IMR-90 (cell line): ENCODE results near the gene JAKMIP1. TPM values are rescaled to one million over a fixed set of nuclear protein-coding genes. Genes with fewer than 3 reads are reported as not detected.

Experiments used
- ATAC-seq: fragments of 200-7000 bp; cut with Tn5 transposase; 2 replicates; pipeline ENCODE4 v1.9.1; 2020; ENCODE audit warnings: low read depth, mild to moderate bottlenecking, moderate library complexity
- BruUV-seq: library from RNA; stranded (reverse); fragments of 400-500 nt; replicated peaks from 2 replicates; lab custom pipeline; 2021; lab: Mats Ljungman, UMichigan
- CTCF ChIA-PET: fragments of 300-600 bp; formaldehyde crosslinking; extraction: SDS; loops from one replicate; lab custom pipeline; 2021; ENCODE audit warnings: antibody characterized with exemption; lab: Yijun Ruan, JAX
- POLR2A ChIA-PET: fragments of 300-600 bp; sonication (Branson Sonifier 250); formaldehyde crosslinking; loops from one replicate; lab custom pipeline; 2022; ENCODE audit warnings: antibody characterized with exemption; ENCODE audit not compliant: unreplicated experiment; lab: Charles Lee
- DNase-seq: peaks from one replicate; pipeline ENCODE4 v3.0.0; 2013
- H2AFZ ChIP-seq: replicated peaks from 2 replicates; pipeline ENCODE3; 2013; ENCODE audit warnings: low read length, mild to moderate bottlenecking; ENCODE audit not compliant: poor library complexity
- H2AK5ac ChIP-seq: 2 replicates; pipeline ENCODE4 v1.6.1; 2013; ENCODE audit warnings: low read depth, low read length, inconsistent platforms
- H2AK9ac ChIP-seq: replicated peaks from 2 replicates; pipeline ENCODE3; 2013; ENCODE audit warnings: mild to moderate bottlenecking, low read depth, low read length, moderate library complexity; ENCODE audit not compliant: poor library complexity
- H2BK120ac ChIP-seq: 2 replicates; pipeline ENCODE4 v1.6.1; 2013; ENCODE audit warnings: low read depth, low read length, inconsistent platforms
- H2BK15ac ChIP-seq: 3 replicates; pipeline ENCODE4 v1.6.1; 2013; ENCODE audit warnings: low read depth, low read length, inconsistent platforms
- H2BK20ac ChIP-seq: 2 replicates; pipeline ENCODE4 v1.6.1; 2013; ENCODE audit warnings: low read depth, mild to moderate bottlenecking, inconsistent platforms, low read length, moderate library complexity
- H2BK5ac ChIP-seq: 2 replicates; pipeline ENCODE4 v1.6.1; 2013; ENCODE audit warnings: mild to moderate bottlenecking, low read depth, low read length, inconsistent platforms; ENCODE audit not compliant: poor library complexity, severe bottlenecking
- H3K14ac ChIP-seq: replicated peaks from 2 replicates; pipeline ENCODE4 v1.6.1; 2013; ENCODE audit warnings: low read depth, low read length, inconsistent platforms
- H3K18ac ChIP-seq: 2 replicates; pipeline ENCODE4 v1.6.1; 2013; ENCODE audit warnings: low read depth, low read length, control low read depth
- H3K23ac ChIP-seq: 2 replicates; pipeline ENCODE4 v1.6.1; 2013; ENCODE audit warnings: low read depth, low read length, inconsistent platforms
- H3K27ac ChIP-seq: 2 replicates; pipeline ENCODE4 v1.5.1; 2013; ENCODE audit warnings: mild to moderate bottlenecking, control low read depth, low read length; ENCODE audit not compliant: insufficient read depth
- H3K27me3 ChIP-seq: 2 replicates; pipeline ENCODE4 v1.6.1; 2013; ENCODE audit warnings: low read length; ENCODE audit not compliant: control insufficient read depth, insufficient read depth
- H3K36me3 ChIP-seq: 2 replicates; pipeline ENCODE4 v1.6.1; 2013; ENCODE audit warnings: low read length, mixed read lengths; ENCODE audit not compliant: control insufficient read depth, insufficient read depth
- H3K4ac ChIP-seq: 2 replicates; pipeline ENCODE4 v1.6.1; 2013; ENCODE audit warnings: low read depth, low read length, inconsistent platforms
- H3K4me1 ChIP-seq: 2 replicates; pipeline ENCODE4 v1.6.1; 2013; ENCODE audit warnings: low read length, mixed read lengths; ENCODE audit not compliant: control insufficient read depth, insufficient read depth
- H3K4me2 ChIP-seq: 2 replicates; pipeline ENCODE4 v1.6.1; 2013; ENCODE audit warnings: low read depth, mild to moderate bottlenecking, control low read depth, low read length, moderate library complexity
- H3K4me3 ChIP-seq: 2 replicates; pipeline ENCODE4 v1.5.1; 2013; ENCODE audit warnings: low read depth, mild to moderate bottlenecking, control low read depth, low read length, moderate library complexity; ENCODE audit not compliant: insufficient read depth
- H3K56ac ChIP-seq: 2 replicates; pipeline ENCODE4 v1.6.1; 2013; ENCODE audit warnings: low read length, inconsistent platforms; ENCODE audit not compliant: insufficient read depth; ENCODE audit errors: extremely low read depth
- H3K79me1 ChIP-seq, 2 experiments: 2 replicates each; pipeline ENCODE4 v1.6.1; 2013; ENCODE audit warnings: low read length in 2 of 2, inconsistent platforms in 1 of 2, low read depth in 1 of 2
- H3K9ac ChIP-seq: 2 replicates; pipeline ENCODE4 v1.6.1; 2013; ENCODE audit warnings: low read depth, low read length, control low read depth
- H3K9me1 ChIP-seq: 2 replicates; pipeline ENCODE4 v1.6.1; 2013; ENCODE audit warnings: low read length, inconsistent platforms; ENCODE audit not compliant: insufficient read depth
- H3K9me3 ChIP-seq: 2 replicates; pipeline ENCODE4 v1.6.1; 2013; ENCODE audit warnings: low read length; ENCODE audit not compliant: control insufficient read depth, insufficient read depth
- H4K20me1 ChIP-seq: 2 replicates; pipeline ENCODE4 v1.6.1; 2013; ENCODE audit warnings: low read length, inconsistent platforms; ENCODE audit not compliant: insufficient read depth
- H4K5ac ChIP-seq: 2 replicates; pipeline ENCODE4 v1.6.1; 2013; ENCODE audit warnings: mild to moderate bottlenecking, low read depth, low read length, control low read depth
- H4K8ac ChIP-seq, 2 experiments: 2 replicates each; pipeline ENCODE4 v1.6.1; 2013; ENCODE audit warnings: low read depth in 2 of 2, low read length in 2 of 2, control low read depth in 1 of 2, inconsistent platforms in 1 of 2
- H4K91ac ChIP-seq: 2 replicates; pipeline ENCODE4 v1.6.1; 2013; ENCODE audit warnings: low read depth, low read length, inconsistent platforms; ENCODE audit not compliant: insufficient read depth
- CEBPB ChIP-seq: IDR thresholded peaks from 2 replicates; pipeline ENCODE4 v1.6.1; 2012; ENCODE audit warnings: low read depth, low read length, improper control_type of control experiment
- CHD1 ChIP-seq: IDR thresholded peaks from 2 replicates; pipeline ENCODE4 v1.6.1; 2012; ENCODE audit warnings: low read depth, low read length, improper control_type of control experiment
- ELK1 ChIP-seq: fragments of 150-350 bp; IDR thresholded peaks from 2 replicates; pipeline ENCODE4 v1.6.1; 2016; ENCODE audit warnings: low read depth, mild to moderate bottlenecking, low read length, moderate library complexity, borderline replicate concordance
- FOS ChIP-seq: fragments of 150-350 bp; IDR thresholded peaks from 2 replicates; pipeline ENCODE4 v1.6.1; 2016; ENCODE audit warnings: low read depth, low read length
- MAFK ChIP-seq: IDR thresholded peaks from 2 replicates; pipeline ENCODE4 v1.6.1; 2012; ENCODE audit warnings: low read depth, low read length, improper control_type of control experiment
- MXI1 ChIP-seq: IDR thresholded peaks from 2 replicates; pipeline ENCODE4 v1.6.1; 2012; ENCODE audit warnings: low read depth, mild to moderate bottlenecking, low read length, moderate library complexity, borderline replicate concordance
- POLR2A ChIP-seq: IDR thresholded peaks from 2 replicates; pipeline ENCODE4 v1.6.1; 2012; ENCODE audit warnings: mild to moderate bottlenecking, low read depth, low read length
- RCOR1 ChIP-seq: IDR thresholded peaks from 2 replicates; pipeline ENCODE4 v1.6.1; 2012; ENCODE audit warnings: mild to moderate bottlenecking, low read length, improper control_type of control experiment; ENCODE audit not compliant: insufficient replicate concordance
- RFX5 ChIP-seq: IDR thresholded peaks from 2 replicates; pipeline ENCODE4 v1.8.0; 2012; ENCODE audit warnings: low read depth, mild to moderate bottlenecking, low read length, moderate library complexity
- SMC3 ChIP-seq: fragments of 150-350 bp; IDR thresholded peaks from 2 replicates; pipeline ENCODE4 v1.6.1; 2016; ENCODE audit warnings: low read depth, mild to moderate bottlenecking, antibody characterized with exemption, low read length, moderate library complexity
- WGBS, 2 experiments: methylation state at CpG; one replicate each; pipeline versions ENCODE4 v1.1.5 to v1.1.7; 2013; ENCODE audit warnings: missing lambda C conversion rate in 2 of 2; ENCODE audit not compliant: insufficient read length in 1 of 2; ENCODE audit errors: extremely low coverage in 2 of 2; 5-methylcytosine and 5-hydroxymethylcytosine counted together
- dilution Hi-C: fragments of 300-500 bp; cut with HindIII; formaldehyde crosslinking; loops from one replicate; pipeline ENCODE4 v1.14.3; 2018; ENCODE audit warnings: low sequenced_read_pairs; ENCODE audit not compliant: unreplicated experiment
- in situ Hi-C: fragments of 300-500 bp; cut with MboI; formaldehyde crosslinking; loops from 3 replicates; pipeline ENCODE4 v1.14.3; 2019; ENCODE audit warnings: low sequenced_read_pairs, inconsistent platforms, mixed read lengths
- intact Hi-C: fragments of 100-400 bp; cut with micrococcal nuclease; formaldehyde crosslinking; loops from 2 replicates; pipeline ENCODE4 v1.10.0; 2022
- polyA plus RNA-seq, 3 experiments: library from polyadenylated mRNA; depleted of rRNA; stranded (reverse); fragments of >200 nt; gene quantifications; 2 replicates each; pipeline ENCODE4 v1.2.3, GENCODE V29; 2012; ENCODE audit warnings: low replicate concordance in 1 of 3
- total RNA-seq: library from RNA; depleted of rRNA; stranded (reverse); fragments of >200 nt; gene quantifications from 2 replicates; pipeline ENCODE4 v1.2.3, GENCODE V29; 2012
- TF ChIP-seq, protein P1 (sequence below): fragments of 150-350 bp; IDR thresholded peaks from 2 replicates; pipeline ENCODE4 v1.6.1; 2017; ENCODE audit warnings: mild to moderate bottlenecking, antibody characterized with exemption, low read length, low read depth

The JAKMIP1 gene
- total and polyA plus RNA-seq, 2 of the 4 experiments (the other 2 are of a cell fraction), result not detected

GRCh38 chr4:6132716-6133115 lies 67.6 kb downstream of the JAKMIP1 start:
- no TSS peak for BruUV-seq
- ChIA-PET POLR2A (no interaction called here), CTCF (no interaction called here)
- dilution Hi-C loops, result no loop called here
- in situ Hi-C loops, result loop anchor here (25.0 kb wide), 1 partner anchor 95 kb away; no protein-coding TSS in a partner anchor
- Histone ChIP-seq H4K91ac (no peak overlapping the region), H3K14ac (no peak overlapping the region), H2BK120ac (no peak overlapping the region), H4K20me1 (no peaks in the 10 kb centered on the region), H3K4me1 (no peaks in the 10 kb centered on the region), H3K27ac (no peak overlapping the region), H3K4me2 (no peak overlapping the region), H2AFZ (no peak overlapping the region), H3K4me3 (no peak overlapping the region), H2BK15ac (no peak overlapping the region), H3K36me3 (no peaks in the 10 kb centered on the region), H3K9me1 (no peaks in the 10 kb centered on the region), H2BK20ac (no peak overlapping the region), H3K4ac (no peak overlapping the region), H3K56ac (no peak overlapping the region), H3K79me1 (no peaks in the 10 kb centered on the region), H3K27me3 (no peaks in the 10 kb centered on the region), H3K9me3 (no peaks in the 10 kb centered on the region; the same call in 1 of the 2 replicates), H2AK9ac (no peak overlapping the region), H4K8ac (no peak overlapping the region), H3K23ac (no peak overlapping the region), H2AK5ac (no peak overlapping the region), H4K5ac (no peak overlapping the region), H2BK5ac (no peak overlapping the region), H3K9ac (no peak overlapping the region), H3K18ac (no peak overlapping the region)
- intact Hi-C loops, result no loop called here
- DNase-seq (no peak), ATAC-seq (no peak)
- no CpG with 5 or more reads among the region's 2 CpGs for WGBS, 2 experiments
- TF ChIP-seq RFX5 (no peak), CEBPB (no peak), POLR2A (no peak), SMC3 (no peak), FOS (no peak), MAFK (no peak), RCOR1 (no peak), ELK1 (no peak), CHD1 (no peak), MXI1 (no peak)
- TF ChIP-seq, protein P1, sequence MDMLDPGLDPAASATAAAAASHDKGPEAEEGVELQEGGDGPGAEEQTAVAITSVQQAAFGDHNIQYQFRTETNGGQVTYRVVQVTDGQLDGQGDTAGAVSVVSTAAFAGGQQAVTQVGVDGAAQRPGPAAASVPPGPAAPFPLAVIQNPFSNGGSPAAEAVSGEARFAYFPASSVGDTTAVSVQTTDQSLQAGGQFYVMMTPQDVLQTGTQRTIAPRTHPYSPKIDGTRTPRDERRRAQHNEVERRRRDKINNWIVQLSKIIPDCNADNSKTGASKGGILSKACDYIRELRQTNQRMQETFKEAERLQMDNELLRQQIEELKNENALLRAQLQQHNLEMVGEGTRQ, result no peak
